Fibroblast of the conjunctiva (primary cell): ENCODE measurements around the gene TMEM127.

Source experiments
- DNase-seq: peaks from one replicate; pipeline ENCODE4 v3.0.0-alpha.2; 2010; ENCODE audit warnings: low read depth

TMEM127 gene

DNA sequence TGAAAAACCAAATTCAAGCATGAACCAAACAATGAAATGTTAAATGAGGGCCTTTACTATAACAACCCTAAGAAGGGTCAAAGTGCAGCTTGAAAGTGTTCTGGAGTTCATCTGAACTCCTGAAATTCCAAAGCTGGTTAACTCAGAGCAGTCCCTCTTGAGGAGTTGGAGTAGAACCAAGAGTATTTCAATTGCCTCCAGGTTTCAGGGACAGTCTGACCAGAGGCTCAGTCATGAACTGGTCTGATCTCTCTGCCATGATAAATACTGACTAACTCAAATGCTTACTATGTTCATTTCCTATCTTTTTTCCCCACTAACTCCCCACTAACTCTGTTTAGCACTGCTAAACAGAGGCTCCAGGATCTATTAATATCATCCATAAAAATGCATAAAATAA, 59.9 kb downstream of the TMEM127 start:
- DNase-seq: peak; percentile 32

DNA sequence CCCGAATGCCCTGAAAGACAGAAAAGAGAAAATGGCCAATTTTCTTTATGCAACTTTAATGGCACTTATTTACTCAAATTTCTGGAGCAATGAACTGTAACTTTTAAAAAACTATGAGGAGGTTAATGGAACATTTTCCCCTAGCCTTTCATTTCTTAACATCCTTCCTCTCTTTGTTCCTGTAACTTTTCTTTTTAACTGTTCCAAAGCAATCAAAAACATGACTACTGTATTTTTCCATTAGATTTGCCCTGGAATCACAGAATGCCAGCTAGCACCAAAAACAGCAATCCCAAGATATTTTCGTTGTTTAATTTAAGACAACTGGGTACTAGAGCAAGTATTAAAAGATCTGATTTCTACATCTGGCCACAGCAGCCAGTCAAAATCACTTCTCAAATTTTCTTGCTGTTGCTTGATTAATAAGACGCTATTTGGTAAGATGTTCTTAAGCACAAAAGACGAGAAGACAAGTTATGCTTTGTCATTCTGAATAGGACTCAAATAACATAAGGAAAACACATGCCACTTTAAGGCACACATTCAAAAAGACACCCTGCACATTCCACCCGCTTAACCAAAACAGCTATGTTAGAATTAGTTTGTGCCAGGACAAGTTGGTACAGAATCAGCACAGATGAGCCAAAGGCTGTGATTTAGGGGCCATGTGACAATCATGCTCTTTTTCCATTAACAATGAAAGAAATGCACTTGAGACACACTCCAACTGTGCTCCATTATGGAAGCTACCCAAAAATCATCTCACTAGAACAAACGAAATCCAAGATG, 60.8 kb downstream of the TMEM127 start:
- no peak for DNase-seq

DNA sequence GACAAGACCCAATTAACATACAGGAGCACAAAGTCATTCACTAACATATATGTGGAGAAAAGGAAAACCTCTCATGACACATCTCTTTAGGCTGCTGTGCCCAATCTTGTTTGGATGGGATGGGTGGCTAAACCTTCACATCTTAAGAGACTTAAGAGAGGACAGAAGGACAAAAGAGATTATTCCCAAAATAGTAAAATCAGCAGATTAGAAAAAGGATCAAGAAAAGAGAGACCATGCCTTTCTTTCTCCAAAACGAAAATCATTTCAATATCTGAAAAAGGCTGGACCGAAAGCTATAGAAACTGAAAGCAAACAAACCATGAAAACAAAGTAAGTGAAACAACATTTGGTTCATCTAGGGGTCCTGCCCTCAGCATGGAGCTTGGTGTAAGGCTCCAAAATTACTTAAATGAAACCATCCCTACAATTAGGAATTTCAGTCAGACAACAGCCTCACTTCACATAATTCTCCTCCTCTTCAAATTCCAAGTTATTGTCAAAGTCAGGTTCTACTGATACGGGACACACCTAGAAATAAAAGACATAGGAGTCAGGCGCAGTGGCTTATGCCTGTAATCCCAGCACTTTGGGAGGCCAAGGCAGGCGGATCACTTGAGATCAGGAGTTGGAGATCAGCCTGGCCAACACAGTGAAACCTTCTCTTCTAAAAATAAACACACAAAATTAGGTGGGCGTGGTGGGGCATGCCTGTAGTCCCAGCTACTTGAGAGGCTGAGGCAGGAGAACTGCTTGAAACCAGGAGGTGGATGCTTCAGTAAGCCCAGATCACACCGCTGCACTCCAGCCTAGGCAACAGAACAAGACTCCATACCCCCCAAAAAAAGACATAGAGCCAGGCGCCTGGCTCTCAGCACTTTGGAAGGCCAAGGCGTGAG, 62.4 kb downstream of the TMEM127 start:
- DNase-seq: no peak

DNA sequence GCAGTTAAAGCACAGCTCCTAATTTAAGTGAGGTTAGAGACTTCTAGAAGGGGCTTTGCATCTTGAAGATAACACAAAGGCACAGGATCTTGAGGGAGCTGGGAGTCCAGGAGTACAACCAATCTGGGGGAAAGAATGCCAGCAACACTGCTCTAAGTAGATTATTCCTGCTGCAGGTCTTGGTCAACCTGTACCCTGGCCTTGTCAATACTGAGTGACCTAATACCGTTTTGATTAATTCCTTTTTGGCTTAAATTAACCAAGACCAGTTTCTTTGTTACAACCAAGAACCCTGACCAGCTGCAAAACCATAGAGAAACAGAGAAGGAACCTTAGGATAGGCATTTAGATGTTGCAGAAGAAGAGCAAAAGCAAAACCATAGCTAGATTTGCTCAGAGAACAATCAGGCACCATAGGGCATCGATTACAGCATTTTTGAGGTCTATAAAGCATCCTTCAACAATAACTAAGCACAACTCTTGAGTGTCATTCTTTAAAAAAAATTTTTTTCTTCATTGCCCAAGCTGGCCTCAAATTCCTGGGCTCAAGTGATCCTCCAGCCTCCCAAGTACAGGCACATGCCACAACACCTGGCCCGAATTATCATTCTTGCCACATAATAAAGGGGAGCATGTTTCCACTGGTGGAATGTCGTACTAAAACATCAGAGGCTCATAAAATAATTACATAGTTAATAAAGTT, 63.5 kb downstream of the TMEM127 start:
- DNase-seq: no peak

DNA sequence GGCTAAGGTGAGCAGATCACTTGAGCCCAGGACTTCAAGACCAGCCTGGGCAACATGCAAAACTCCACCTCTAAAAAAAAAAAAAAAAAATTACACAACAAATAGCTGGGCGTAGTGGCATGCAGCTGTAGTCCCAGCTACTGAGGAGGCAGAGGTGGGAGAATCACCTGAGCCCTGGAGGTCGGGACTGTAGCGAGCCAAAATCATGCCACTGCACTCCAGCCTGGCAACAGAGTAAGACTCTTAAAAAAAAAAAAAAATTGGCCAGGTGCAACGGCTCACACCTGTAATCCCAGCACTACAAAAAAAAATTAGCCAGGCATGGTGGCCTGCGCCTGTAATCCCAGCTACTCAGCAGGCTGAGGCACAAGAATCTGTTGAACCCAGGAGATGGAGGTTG, 64.5 kb downstream of the TMEM127 start:
- no peak for DNase-seq

DNA sequence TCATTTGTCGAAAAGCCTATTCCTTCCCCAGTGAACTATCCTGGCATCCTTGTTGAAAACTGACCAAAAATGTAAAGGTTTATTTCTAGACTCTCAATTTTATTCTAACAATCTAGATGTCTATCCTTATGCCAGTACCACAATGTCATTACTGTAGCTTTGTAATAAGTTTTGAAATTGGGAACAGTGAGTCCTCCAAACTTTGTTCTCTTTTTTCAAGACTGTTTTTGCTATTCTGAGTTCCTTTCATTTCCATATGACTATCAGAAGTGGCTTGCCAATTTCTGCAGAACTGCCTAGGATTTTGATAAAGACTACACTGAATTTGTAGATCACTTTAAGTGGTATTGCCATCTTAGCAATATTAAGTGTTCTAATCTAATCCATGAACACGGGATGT, 66.9 kb downstream of the TMEM127 start:
- no peak for DNase-seq
